Endothelial cell of umbilical vein (primary cell): ENCODE data around the gene BCAS3.

Experiments used
- FOS ChIP-seq: IDR thresholded peaks from 2 replicates; pipeline ENCODE4 v1.6.1; 2011; ENCODE audit warnings: mild to moderate bottlenecking, low read length, moderate library complexity, borderline replicate concordance; ENCODE audit not compliant: insufficient read depth
- MAX ChIP-seq: IDR thresholded peaks from 2 replicates; pipeline ENCODE4 v1.6.1; 2011; ENCODE audit not compliant: insufficient read depth, insufficient read length
- POLR2A ChIP-seq: IDR thresholded peaks from 2 replicates; pipeline ENCODE4 v1.6.1; 2012; ENCODE audit warnings: low read depth, mild to moderate bottlenecking, control low read depth, low read length

GRCh38 chr17:60629120-60629519 lies 48.5 kb upstream of the BCAS3 start:
- TF ChIP-seq MAX (no peak), POLR2A (no peak), FOS (no peak)
